Fibroblast of the aortic adventitia (primary cell): ENCODE data around the gene HIGD2A. TPM values are rescaled to one million over a fixed set of nuclear protein-coding genes. Genes with fewer than 3 reads are reported as not detected.
A peak's percentile ranks its signal among the peaks of the same experiment; 100 is the strongest.

Source experiments
- DNase-seq: peaks from one replicate; pipeline ENCODE4 v3.0.0-alpha.2; 2010; ENCODE audit warnings: low read depth
- H3K4me3 ChIP-seq: 2 replicates; pipeline ENCODE4 v1.5.1; 2011; ENCODE audit warnings: low read depth, mild to moderate bottlenecking, control low read depth, low read length, moderate library complexity
- total RNA-seq: library from RNA; depleted of rRNA; stranded (reverse); fragments of >200 nt; gene quantifications from 2 replicates; pipeline ENCODE4 v1.2.3, GENCODE V29; 2012; ENCODE audit warnings: low replicate concordance
- TF ChIP-seq, protein P1 (sequence below): IDR thresholded peaks from 2 replicates; pipeline ENCODE4 v1.5.1; 2011; ENCODE audit warnings: mild to moderate bottlenecking, low read length, control low read depth, inconsistent platforms; ENCODE audit not compliant: insufficient read depth

The HIGD2A gene
- total RNA-seq, 1 donor, result 51.9 TPM

GRCh38 chr5:176410486-176411180 is 22.1 kb downstream of the HIGD2A start:
- TF ChIP-seq, protein P1, sequence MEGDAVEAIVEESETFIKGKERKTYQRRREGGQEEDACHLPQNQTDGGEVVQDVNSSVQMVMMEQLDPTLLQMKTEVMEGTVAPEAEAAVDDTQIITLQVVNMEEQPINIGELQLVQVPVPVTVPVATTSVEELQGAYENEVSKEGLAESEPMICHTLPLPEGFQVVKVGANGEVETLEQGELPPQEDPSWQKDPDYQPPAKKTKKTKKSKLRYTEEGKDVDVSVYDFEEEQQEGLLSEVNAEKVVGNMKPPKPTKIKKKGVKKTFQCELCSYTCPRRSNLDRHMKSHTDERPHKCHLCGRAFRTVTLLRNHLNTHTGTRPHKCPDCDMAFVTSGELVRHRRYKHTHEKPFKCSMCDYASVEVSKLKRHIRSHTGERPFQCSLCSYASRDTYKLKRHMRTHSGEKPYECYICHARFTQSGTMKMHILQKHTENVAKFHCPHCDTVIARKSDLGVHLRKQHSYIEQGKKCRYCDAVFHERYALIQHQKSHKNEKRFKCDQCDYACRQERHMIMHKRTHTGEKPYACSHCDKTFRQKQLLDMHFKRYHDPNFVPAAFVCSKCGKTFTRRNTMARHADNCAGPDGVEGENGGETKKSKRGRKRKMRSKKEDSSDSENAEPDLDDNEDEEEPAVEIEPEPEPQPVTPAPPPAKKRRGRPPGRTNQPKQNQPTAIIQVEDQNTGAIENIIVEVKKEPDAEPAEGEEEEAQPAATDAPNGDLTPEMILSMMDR, result no peak
- DNase-seq, result no peak
- no peak overlapping the region for H3K4me3 ChIP-seq

- TF ChIP-seq, protein P1, result no peak
- no peak for DNase-seq
- no peak overlapping the region for H3K4me3 ChIP-seq
These were observed 24.1 kb downstream of the HIGD2A start for GRCh38 chr5:176412517-176413254.

DNA sequence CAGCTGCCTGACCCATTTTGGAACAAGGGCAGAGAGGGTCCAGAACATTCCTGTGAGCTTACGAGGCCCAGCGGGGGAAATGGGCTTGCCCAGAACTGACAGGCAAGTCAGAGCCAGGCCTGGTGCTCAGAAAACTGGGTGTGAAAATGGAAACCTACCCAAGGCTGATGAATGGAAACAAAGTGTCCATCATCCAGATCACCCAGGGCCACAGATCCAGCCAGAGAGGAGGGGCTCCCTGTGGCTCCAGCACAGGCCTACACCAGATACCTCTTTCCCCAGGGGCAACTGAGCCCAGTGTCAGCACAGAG is 24.7 kb downstream of the HIGD2A start:
- DNase-seq, result peak; percentile 64
- peak overlapping the region; percentile 5 for H3K4me3 ChIP-seq
- TF ChIP-seq, protein P1, result no peak

DNA sequence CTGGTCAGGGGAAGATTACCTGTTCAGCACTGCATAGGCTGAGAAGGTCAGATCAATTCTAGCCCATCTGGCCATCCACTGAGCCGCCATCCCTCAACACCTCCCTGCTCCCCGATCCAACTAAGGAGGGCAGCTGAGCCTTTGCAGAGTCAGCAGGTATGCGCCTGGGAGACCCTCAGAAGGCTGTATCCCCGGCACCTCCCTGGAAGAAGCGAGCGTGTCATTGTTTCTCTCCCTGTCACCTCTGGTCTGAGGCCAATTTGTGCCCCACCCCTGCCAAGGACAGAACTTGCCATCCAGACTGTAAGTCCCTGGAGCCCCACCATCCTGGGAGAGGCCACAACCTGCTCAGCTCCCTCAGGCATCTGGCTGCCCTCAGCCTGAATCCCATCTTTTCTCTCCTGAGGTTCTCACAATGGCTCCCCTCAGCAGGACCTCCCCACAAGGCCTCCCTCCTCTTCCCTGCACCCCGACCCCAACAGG is 25.2 kb downstream of the HIGD2A start:
- DNase-seq, result no peak
- H3K4me3 ChIP-seq, result no peak overlapping the region
- TF ChIP-seq, protein P1, result no peak

DNA sequence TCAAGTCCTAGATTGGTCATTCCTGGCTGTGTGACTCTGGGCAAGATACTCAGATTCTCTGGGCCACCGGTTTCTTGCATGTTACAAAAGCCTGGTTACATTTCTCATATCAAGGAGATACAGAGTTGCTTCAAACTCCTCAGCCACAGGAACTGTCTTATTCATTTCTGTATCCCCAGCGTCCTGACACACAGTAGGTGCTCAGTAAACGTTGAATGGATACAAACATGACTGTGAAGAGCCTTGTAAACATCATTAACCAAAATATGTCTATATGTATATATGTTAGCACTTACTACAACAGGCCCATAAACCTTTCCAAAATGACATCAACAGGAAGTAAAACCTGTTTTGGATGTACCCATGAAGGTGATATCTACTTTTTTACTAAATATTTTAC is 26.2 kb downstream of the HIGD2A start:
- TF ChIP-seq, protein P1, result no peak
- DNase-seq, result no peak
- peak overlapping the region; percentile 80 for H3K4me3 ChIP-seq

DNA sequence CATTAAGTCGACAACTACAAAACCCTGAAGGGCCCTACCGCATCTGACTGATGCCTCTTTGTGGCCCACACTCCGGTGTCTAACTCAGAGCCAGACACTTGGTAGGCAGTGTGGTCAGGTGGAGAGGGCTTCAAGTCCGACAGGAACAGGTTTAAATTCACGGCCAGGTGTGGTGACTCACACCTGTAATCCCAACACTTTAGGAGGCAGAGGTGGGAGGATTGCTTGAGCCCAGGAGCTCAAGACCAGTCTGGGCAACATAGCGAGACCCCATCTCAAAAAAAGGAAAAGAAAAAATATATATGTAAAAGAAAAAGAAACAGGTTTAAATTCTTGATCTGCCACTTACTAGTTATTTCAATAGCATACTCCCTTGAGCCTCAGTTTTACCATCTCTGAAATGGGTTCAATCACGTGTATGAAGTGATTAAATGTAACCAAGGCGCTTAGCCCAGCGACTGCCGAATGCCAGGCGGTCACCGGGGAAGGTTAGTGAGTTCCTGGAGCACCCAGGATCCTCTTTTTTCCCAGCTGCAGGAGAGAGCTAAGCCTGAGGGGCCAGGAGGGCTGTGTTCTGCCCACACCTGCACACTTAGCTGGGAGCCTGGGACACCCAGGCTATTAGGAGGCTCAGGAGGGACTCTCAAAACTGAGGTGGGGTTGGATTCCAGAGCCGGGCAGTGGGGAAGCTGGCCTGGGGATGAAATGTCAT is 26.8 kb downstream of the HIGD2A start:
- TF ChIP-seq, protein P1, result no peak
- DNase-seq, result no peak
- peak overlapping the region; percentile 80 for H3K4me3 ChIP-seq
